Left renal cortex interstitium (tissue), 4 donors: ENCODE results near the gene SAMD5. TPM values are rescaled to one million over a fixed set of nuclear protein-coding genes. Genes with fewer than 3 reads are reported as not detected.

Experiments
- DNase-seq, 4 donors: peaks; one replicate each; pipeline ENCODE4 v3.0.0-alpha.2; 2013; ENCODE audit warnings: low read depth in 4 of 4, low spot score in 2 of 4, missing footprints in 1 of 4
- polyA plus RNA-seq, 4 donors: library from polyadenylated mRNA; unstranded; fragments of 120-200 nt; gene quantifications; one replicate each; pipeline ENCODE4 v1.2.1, GENCODE V29; 2013; ENCODE audit not compliant: insufficient read length in 4 of 4

SAMD5 gene
- polyA plus RNA-seq, 4 donors = 12.1 to 18.4 (median 12.9) TPM

- DNase-seq = no peak
These were observed 56.1 kb downstream of the SAMD5 start for GRCh38 chr6:147564556-147564955.

- DNase-seq = no peak
These were observed 57.9 kb downstream of the SAMD5 start for GRCh38 chr6:147566244-147566898.

- no peak for DNase-seq
These were observed 58.8 kb downstream of the SAMD5 start for GRCh38 chr6:147567141-147567805.

GRCh38 chr6:147569788-147570187 is 61.3 kb downstream of the SAMD5 start:
- DNase-seq = no peak

GRCh38 chr6:147570681-147571080 is 62.2 kb downstream of the SAMD5 start:
- DNase-seq = no peak

- no peak for DNase-seq
These were observed 69.0 kb downstream of the SAMD5 start for GRCh38 chr6:147577488-147577887.

GRCh38 chr6:147578159-147578558 is 69.7 kb downstream of the SAMD5 start:
- no peak for DNase-seq

GRCh38 chr6:147578883-147579282 is 70.4 kb downstream of the SAMD5 start:
- no peak for DNase-seq

- DNase-seq = no peak
These were observed 71.2 kb downstream of the SAMD5 start for GRCh38 chr6:147579667-147580066.

- no peak for DNase-seq
These were observed 74.5 kb downstream of the SAMD5 start for GRCh38 chr6:147582991-147583390.

- DNase-seq = no peak
These were observed 76.8 kb downstream of the SAMD5 start for GRCh38 chr6:147585256-147585655.

GRCh38 chr6:147586044-147586443 is 77.6 kb downstream of the SAMD5 start:
- DNase-seq = no peak

- DNase-seq = no peak
These were observed 79.4 kb downstream of the SAMD5 start for GRCh38 chr6:147587907-147588306.

- no peak for DNase-seq
These were observed 80.0 kb downstream of the SAMD5 start for GRCh38 chr6:147588469-147588868.

GRCh38 chr6:147589739-147590250 is 81.3 kb downstream of the SAMD5 start:
- no peak for DNase-seq

GRCh38 chr6:147595961-147596360 is 87.5 kb downstream of the SAMD5 start:
- DNase-seq = no peak

- DNase-seq = no peak
These were observed 95.0 kb downstream of the SAMD5 start for GRCh38 chr6:147603392-147604081.

GRCh38 chr6:147604373-147604772 is 95.9 kb downstream of the SAMD5 start:
- DNase-seq = no peak

- DNase-seq = no peak
These were observed 103.5 kb downstream of the SAMD5 start for GRCh38 chr6:147611992-147612391.

GRCh38 chr6:147614501-147614900 is 106.0 kb downstream of the SAMD5 start:
- DNase-seq = no peak

GRCh38 chr6:147615659-147616456 is 107.4 kb downstream of the SAMD5 start:
- DNase-seq = no peak
